AG04450 (cell line): ENCODE data around the gene KLK5. TPM values are rescaled to one million over a fixed set of nuclear protein-coding genes. Genes with fewer than 3 reads are reported as not detected.

Source experiments
- CTCF ChIA-PET: fragments of 300-600, 350-600 bp; formaldehyde crosslinking; extraction: SDS; loops from one replicate; lab custom pipeline; 2022; ENCODE audit warnings: antibody characterized with exemption, inconsistent platforms; lab: Charles Lee
- POLR2A ChIA-PET: fragments of 350-600 bp; formaldehyde crosslinking; extraction: SDS; loops from one replicate; lab custom pipeline; 2021; ENCODE audit warnings: antibody characterized with exemption, inconsistent platforms; lab: Yijun Ruan, JAX
- DNase-seq: peaks from one replicate; pipeline ENCODE4 v3.0.0-alpha.2; 2011; ENCODE audit warnings: low read depth, low spot score
- H3K27ac ChIP-seq: one replicate; pipeline ENCODE4 v1.5.1; 2012; ENCODE audit warnings: low read depth, low read length, control low read depth
- H3K27me3 ChIP-seq: one replicate; pipeline ENCODE4 v1.6.0; 2012; ENCODE audit warnings: low read length; ENCODE audit not compliant: control insufficient read depth, insufficient read depth
- H3K4me3 ChIP-seq: 2 replicates; pipeline ENCODE4 v1.5.1; 2011; ENCODE audit warnings: mild to moderate bottlenecking, low read depth, low read length, control low read depth
- H3K9me3 ChIP-seq: 2 replicates; pipeline ENCODE4 v1.5.1; 2012; ENCODE audit warnings: low read length; ENCODE audit not compliant: control insufficient read depth, insufficient read depth
- polyA plus RNA-seq: library from polyadenylated mRNA; depleted of rRNA; stranded (reverse); fragments of >200 nt; gene quantifications from 2 replicates; pipeline ENCODE4 v1.2.3, GENCODE V29; 2011
- TF ChIP-seq, protein P1 (sequence below): IDR thresholded peaks from 2 replicates; pipeline ENCODE4 v1.5.1; 2011; ENCODE audit warnings: low read depth, low read length, control low read depth, inconsistent platforms

KLK5 gene
- polyA plus RNA-seq, 1 experiment = not detected

DNA sequence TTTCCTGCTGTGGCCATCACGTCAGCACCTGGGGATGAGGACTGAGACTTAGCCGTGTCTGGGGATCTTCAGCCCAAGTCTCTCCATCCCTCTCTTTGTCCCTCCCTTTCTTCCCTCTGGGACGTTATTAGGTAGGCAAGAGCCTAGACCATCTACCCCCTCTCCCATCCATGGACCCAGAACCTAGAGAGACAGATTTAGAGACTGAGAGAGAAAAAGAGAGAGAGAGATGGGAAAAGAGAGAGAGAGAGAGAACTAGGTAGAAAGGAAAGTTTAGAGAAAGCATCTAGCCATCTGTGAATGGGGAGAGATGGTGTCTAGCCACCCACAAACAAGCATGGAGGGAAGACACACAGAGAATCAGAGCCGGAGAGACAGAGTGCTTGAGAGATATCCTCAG, 42.1 kb downstream of the KLK5 start:
- peaks cover 4% of the 10 kb centered on the region; the same call in 1 of the 2 replicates for H3K9me3 ChIP-seq
- no peak overlapping the region for H3K27ac ChIP-seq
- H3K4me3 ChIP-seq = no peak overlapping the region
- TF ChIP-seq, protein P1, sequence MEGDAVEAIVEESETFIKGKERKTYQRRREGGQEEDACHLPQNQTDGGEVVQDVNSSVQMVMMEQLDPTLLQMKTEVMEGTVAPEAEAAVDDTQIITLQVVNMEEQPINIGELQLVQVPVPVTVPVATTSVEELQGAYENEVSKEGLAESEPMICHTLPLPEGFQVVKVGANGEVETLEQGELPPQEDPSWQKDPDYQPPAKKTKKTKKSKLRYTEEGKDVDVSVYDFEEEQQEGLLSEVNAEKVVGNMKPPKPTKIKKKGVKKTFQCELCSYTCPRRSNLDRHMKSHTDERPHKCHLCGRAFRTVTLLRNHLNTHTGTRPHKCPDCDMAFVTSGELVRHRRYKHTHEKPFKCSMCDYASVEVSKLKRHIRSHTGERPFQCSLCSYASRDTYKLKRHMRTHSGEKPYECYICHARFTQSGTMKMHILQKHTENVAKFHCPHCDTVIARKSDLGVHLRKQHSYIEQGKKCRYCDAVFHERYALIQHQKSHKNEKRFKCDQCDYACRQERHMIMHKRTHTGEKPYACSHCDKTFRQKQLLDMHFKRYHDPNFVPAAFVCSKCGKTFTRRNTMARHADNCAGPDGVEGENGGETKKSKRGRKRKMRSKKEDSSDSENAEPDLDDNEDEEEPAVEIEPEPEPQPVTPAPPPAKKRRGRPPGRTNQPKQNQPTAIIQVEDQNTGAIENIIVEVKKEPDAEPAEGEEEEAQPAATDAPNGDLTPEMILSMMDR = no peak
- H3K27me3 ChIP-seq = peaks cover 11% of the 10 kb centered on the region
- POLR2A ChIA-PET = no interaction called here
- CTCF ChIA-PET = interaction anchor here (2.3 kb wide), 1 partner anchor 11 kb away, joined by 6 read pairs; no protein-coding TSS in a partner anchor
- no peak for DNase-seq

DNA sequence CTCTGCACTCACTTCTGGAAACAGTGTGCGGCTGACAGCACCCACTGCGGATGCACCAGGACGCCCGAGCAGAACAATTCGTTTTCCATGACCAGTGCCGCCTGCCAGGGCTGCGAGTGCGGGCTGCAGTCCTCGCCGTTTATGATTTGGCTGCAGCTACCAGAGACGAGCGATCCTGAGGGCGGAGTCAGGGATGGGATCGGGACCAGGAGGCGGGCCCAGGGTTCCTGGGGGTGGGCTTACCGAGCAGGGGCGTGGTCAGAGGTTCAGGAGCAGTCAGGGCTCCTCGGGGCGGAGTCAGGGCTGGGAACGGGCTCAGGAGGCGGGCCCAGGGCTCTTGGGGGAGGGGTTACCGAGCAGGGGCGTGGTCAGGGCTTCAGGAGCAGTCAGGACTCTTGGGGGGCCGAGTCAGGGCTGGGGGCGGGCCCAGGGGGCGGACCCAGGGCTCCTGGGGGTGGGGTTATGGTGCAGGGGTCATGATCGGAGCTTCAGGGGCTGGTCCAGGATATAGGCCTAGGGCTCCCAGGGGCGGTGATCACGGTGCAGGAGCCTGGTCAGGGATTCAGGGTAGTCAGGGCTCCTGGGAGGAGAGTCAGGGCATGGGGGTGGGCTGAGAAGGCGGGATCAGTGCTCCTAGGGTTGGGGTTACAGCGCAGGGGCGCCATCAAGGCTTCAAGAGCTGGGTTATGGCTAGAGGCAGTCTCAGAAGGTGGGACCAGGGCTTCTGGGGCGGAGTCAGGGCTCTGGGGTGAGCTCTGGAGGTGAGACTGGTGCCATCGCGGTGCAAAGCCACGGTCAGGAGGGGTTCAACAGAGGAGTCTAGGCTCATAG, 43.4 kb downstream of the KLK5 start:
- no peak for DNase-seq
- ChIA-PET POLR2A (no interaction called here), CTCF (interaction anchor here (2.3 kb wide), 1 partner anchor 12 kb away, joined by 6 read pairs; no protein-coding TSS in a partner anchor)
- no peak overlapping the region for H3K27ac ChIP-seq
- peaks cover 4% of the 10 kb centered on the region; the same call in 1 of the 2 replicates for H3K9me3 ChIP-seq
- H3K27me3 ChIP-seq = peaks cover 11% of the 10 kb centered on the region
- H3K4me3 ChIP-seq = no peak overlapping the region
- TF ChIP-seq, protein P1 = no peak

DNA sequence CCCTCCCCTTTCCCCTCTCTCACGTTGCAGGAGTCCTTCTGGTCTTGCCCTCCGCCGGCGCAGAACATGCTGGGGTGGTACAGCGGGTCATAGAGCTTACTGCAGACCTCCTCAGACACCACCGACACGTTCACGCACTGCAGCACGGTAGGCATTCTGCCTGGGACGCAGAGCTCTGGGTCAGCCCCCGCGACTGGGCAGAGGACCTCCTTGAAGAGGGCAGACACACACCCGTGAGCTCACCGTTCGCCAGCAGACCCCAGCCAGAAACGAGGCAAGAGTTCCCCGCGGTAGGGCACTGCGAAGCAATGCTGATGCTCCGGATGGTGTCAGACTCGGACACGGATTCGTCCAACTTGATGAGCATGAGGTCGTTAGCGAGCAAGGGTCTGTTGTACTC, 44.5 kb downstream of the KLK5 start:
- TF ChIP-seq, protein P1 = no peak
- ChIA-PET POLR2A (no interaction called here), CTCF (interaction anchor here (0.5 kb wide), 1 partner anchor 88 kb away, joined by 3 read pairs; no protein-coding TSS in a partner anchor)
- Histone ChIP-seq H3K27ac (no peak overlapping the region), H3K9me3 (peaks cover 4% of the 10 kb centered on the region; the same call in 1 of the 2 replicates), H3K4me3 (no peak overlapping the region), H3K27me3 (peaks cover 11% of the 10 kb centered on the region)
- no peak for DNase-seq

GRCh38 chr19:50906217-50906616, 46.6 kb downstream of the KLK5 start:
- ChIA-PET CTCF (interaction anchor here (0.6 to 1.6 kb wide), 2 partner anchors 16 to 188 kb away, joined by 5 to 12 read pairs; no protein-coding TSS in a partner anchor), POLR2A (no interaction called here)
- H3K27ac ChIP-seq = no peak overlapping the region
- H3K27me3 ChIP-seq = peaks cover 3% of the 10 kb centered on the region
- no peak overlapping the region for H3K4me3 ChIP-seq
- DNase-seq = no peak
- TF ChIP-seq, protein P1 = peak; percentile 46
- peaks cover 4% of the 10 kb centered on the region; the same call in 1 of the 2 replicates for H3K9me3 ChIP-seq

DNA sequence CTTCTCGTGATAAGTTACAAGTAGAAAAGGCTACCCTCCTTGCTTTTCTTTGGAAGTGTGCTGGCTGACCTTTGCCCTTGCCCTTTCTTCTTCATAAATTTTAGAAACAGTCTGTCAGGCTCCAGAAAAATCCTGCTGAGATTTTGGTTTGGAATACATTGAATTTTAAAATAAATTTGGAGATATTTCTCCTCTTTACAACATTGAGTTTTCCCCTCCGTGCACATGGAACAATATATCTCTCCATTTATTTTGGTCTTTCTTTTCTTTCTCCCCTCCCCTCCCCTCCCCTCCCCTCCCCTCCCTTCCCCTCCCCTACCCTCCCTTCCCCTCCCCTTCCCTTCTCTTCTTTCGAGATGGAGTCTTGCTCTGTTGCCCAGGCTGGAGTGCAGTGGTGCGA, 50.2 kb downstream of the KLK5 start:
- Histone ChIP-seq H3K4me3 (no peak overlapping the region), H3K27ac (no peak overlapping the region), H3K27me3 (no peaks in the 10 kb centered on the region), H3K9me3 (no peaks in the 10 kb centered on the region)
- no peak for DNase-seq
- TF ChIP-seq, protein P1 = no peak
- ChIA-PET CTCF (no interaction called here), POLR2A (no interaction called here)
